ENCODE results near the gene APOLD1.

APOLD1 gene

DNA sequence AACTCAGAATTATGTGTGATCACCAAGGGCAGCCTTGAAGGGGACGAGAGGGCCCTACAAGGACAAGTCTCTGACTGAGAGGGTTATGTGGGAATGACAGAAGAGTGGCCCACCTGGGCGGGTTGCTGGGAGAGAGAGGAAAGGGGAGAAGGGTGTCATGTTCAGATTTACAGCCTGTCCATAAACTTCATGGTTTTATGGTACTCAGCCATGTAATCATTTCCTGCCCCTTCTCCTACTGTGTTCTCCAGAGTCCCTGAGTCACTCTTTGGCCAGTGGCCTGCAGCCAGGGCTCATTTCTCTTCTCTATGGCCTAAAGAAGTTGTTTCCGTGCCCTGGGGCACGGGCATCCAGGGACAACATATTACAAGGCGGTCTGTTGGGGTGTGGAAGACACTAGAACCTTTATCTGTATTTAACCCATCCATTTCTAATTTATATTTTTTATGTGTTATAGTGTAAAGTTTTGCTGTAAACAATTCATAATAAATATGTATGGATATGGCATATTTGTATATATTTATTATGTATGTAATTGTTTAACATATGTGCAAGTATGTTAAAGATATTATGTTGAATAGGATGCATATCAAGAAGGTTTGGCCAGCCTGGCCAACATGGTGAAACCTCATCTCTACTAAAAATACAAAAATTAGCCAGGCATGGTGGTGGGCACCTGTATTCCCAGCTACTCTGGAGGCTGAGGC is 54.6 kb downstream of the APOLD1 start:
- TF ChIP-seq JUND (IDR thresholded peaks at IDR 0.05; ENCODE audit: low read depth) = no peak
- in situ Hi-C loops (cut with HindIII; ENCODE audit: low pct_unique_long_range_greater_than_20kb, low sequenced_read_pairs) = no loop called here
- DNase-seq (ENCODE audit: low read depth in 1 of 2, low spot score in 1 of 2) = peak in 1 of 2 experiments; percentile 6

DNA sequence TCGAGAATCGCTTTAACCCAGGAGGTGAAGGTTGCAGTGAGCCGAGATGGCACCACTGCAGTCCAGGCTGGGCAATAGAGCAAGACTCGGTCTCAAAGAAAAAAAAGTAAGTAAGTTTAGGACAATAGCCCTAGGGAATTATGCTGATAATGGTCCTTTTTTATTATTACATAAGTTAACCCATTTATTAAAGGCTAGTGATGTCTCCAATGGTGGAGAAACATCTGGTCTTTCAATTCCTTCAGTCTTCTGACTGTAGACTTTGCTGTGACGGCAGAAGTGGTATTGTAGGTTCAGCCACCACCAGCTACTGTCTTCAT is 55.1 kb downstream of the APOLD1 start:
- in situ Hi-C loops (cut with HindIII; ENCODE audit: low pct_unique_long_range_greater_than_20kb, low sequenced_read_pairs) = no loop called here
- no peak for TF ChIP-seq JUND (IDR thresholded peaks at IDR 0.05; ENCODE audit: low read depth)
- DNase-seq (ENCODE audit: low read depth in 1 of 2, low spot score in 1 of 2) = no peak
